ENCODE measurements around the gene ACADVL. TPM values are rescaled to one million over a fixed set of nuclear protein-coding genes. Genes with fewer than 3 reads are reported as not detected.
A peak's percentile ranks its signal among the peaks of the same experiment; 100 is the strongest.

The ACADVL gene
- polyA plus RNA-seq, 3 donors = 563 to 988 (median 674) TPM

- WGBS, 3 donors = 82 to 86% (median 86%) methylated on average over 16 to 21 of the region's 21 CpGs
- no peak overlapping the region for H3K27ac ChIP-seq (ENCODE audit: low read depth, low read length)
Observed at GRCh38 chr17:7225711-7226331, 6.1 kb downstream of the ACADVL start.

- 89 to 94% (median 90%) methylated on average over 31 of the region's 31 CpGs for WGBS, 3 donors
- no peak overlapping the region for H3K27ac ChIP-seq (ENCODE audit: low read depth, low read length)
Observed at GRCh38 chr17:7226721-7227710, 7.3 kb downstream of the ACADVL start.

- 91 to 97% (median 92%) methylated on average over 14 of the region's 14 CpGs for WGBS, 3 donors
- H3K27ac ChIP-seq (ENCODE audit: low read depth, low read length) = no peak overlapping the region
Observed at GRCh38 chr17:7228920-7229319, 9.2 kb downstream of the ACADVL start.

GRCh38 chr17:7229504-7229903 is 9.8 kb downstream of the ACADVL start:
- no peak overlapping the region for H3K27ac ChIP-seq (ENCODE audit: low read depth, low read length)
- WGBS, 3 donors = 93 to 95% (median 94%) methylated on average over 19 of the region's 19 CpGs

- WGBS, 3 donors = 79 to 84% (median 80%) methylated on average over 5 of the region's 5 CpGs
- H3K27ac ChIP-seq (ENCODE audit: low read depth, low read length) = no peak overlapping the region
Observed at GRCh38 chr17:7232114-7232513, 12.4 kb downstream of the ACADVL start.

- WGBS, 3 donors = 1% methylated on average over 9 of the region's 9 CpGs
- no peak overlapping the region for H3K27ac ChIP-seq (ENCODE audit: low read depth, low read length)
Observed at GRCh38 chr17:7233701-7234082, 14.0 kb downstream of the ACADVL start.

- 0 to 1% (median 1%) methylated on average over 58 to 72 of the region's 72 CpGs for WGBS, 3 donors
- no peak within 1 kb of the TSS for H3K27ac ChIP-seq (ENCODE audit: low read depth, low read length)
Observed at GRCh38 chr17:7234083-7234951, 14.6 kb downstream of the ACADVL start, which contains the start of gene DVL2. Gene DVL2 (minus strand): TSS chr17:7234517. CDS start chr17:7234262, 255 bp downstream.

- no peak overlapping the region for H3K27ac ChIP-seq (ENCODE audit: low read depth, low read length)
- 79 to 87% (median 86%) methylated on average over 22 of the region's 22 CpGs for WGBS, 3 donors
Observed at GRCh38 chr17:7235693-7236665, 16.2 kb downstream of the ACADVL start.

GRCh38 chr17:7236808-7237207 is 17.1 kb downstream of the ACADVL start:
- H3K27ac ChIP-seq (ENCODE audit: low read depth, low read length) = no peak overlapping the region
- WGBS, 3 donors = 85 to 91% (median 87%) methylated on average over 6 of the region's 6 CpGs

GRCh38 chr17:7237266-7237760 is 17.6 kb downstream of the ACADVL start:
- 16 to 26% (median 22%) methylated on average over 6 of the region's 6 CpGs for WGBS, 3 donors

GRCh38 chr17:7237761-7238419 is 18.2 kb downstream of the ACADVL start:
- peak overlapping the region; percentile 32 for H3K27ac ChIP-seq (ENCODE audit: low read depth, low read length)
- WGBS, 3 donors = 1% methylated on average over 37 to 66 of the region's 73 CpGs

More at GRCh38 chr17:7237266-7237760, 17.6 kb downstream of the ACADVL start:
- peak overlapping the region; percentile 32 for H3K27ac ChIP-seq (ENCODE audit: low read depth, low read length)

GRCh38 chr17:7238420-7239090 is 18.8 kb downstream of the ACADVL start:
- H3K27ac ChIP-seq (ENCODE audit: low read depth, low read length) = peak overlapping the region; percentile 80
- 0% methylated on average over 20 to 39 of the region's 39 CpGs for WGBS, 3 donors

GRCh38 chr17:7239091-7240027 is 19.6 kb downstream of the ACADVL start, which contains the start of gene PHF23:
Gene PHF23 (minus strand): TSS chr17:7239457. CDS start chr17:7239279, 178 bp downstream.
- 0 to 1% (median 0%) methylated on average over 49 to 72 of the region's 72 CpGs for WGBS, 3 donors
- H3K27ac ChIP-seq (ENCODE audit: low read depth, low read length) = peak within 1 kb of the TSS; percentile 80

GRCh38 chr17:7240375-7240774 is 20.6 kb downstream of the ACADVL start:
- 49 to 66% (median 52%) methylated on average over 4 of the region's 4 CpGs for WGBS, 3 donors
- no peak overlapping the region for H3K27ac ChIP-seq (ENCODE audit: low read depth, low read length)

GRCh38 chr17:7241090-7241733 is 21.5 kb downstream of the ACADVL start:
- WGBS, 3 donors = 25 to 30% (median 25%) methylated on average over 9 of the region's 9 CpGs
- no peak overlapping the region for H3K27ac ChIP-seq (ENCODE audit: low read depth, low read length)
